ENCODE results near the gene REPS1.

- no peak for TF ChIP-seq CTCF (IDR thresholded peaks at IDR 0.05)
- no peak for TF ChIP-seq EZH2 (IDR thresholded peaks at IDR 0.05; ENCODE audit: borderline replicate concordance, insufficient read depth, low read depth, low read length, poor library complexity, severe bottlenecking)
Measured at GRCh38 chr6:139020689-139021088, 32.6 kb upstream of the REPS1 start.
